Measurements from ENCODE around the gene CHCHD5.
A peak's percentile ranks its signal among the peaks of the same experiment; 100 is the strongest.

CHCHD5 gene

DNA sequence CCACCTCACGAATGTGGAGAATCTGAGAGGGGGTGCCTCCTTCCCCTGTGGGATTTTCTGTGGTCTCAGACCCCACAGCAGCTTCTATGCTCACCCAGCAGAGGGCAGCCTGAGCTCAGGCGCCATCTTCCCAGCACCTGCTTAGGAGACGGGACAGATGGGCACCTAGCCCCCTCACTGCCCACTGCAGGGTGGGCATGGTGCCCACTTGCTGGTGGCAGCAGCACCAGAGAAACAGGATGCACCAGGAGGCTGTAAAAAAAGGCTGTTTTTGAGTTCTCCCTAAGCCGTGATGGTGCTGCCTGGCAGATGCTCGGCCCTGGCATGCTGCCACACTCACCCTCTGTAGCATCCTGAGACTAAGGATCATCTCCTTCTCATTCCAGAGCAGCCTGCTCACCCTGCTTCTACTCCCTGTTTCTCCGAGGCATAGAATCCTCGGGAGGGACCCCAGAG is 42.2 kb downstream of the CHCHD5 start:
- peak; percentile 26 to 63 (median 44) for DNase-seq

DNA sequence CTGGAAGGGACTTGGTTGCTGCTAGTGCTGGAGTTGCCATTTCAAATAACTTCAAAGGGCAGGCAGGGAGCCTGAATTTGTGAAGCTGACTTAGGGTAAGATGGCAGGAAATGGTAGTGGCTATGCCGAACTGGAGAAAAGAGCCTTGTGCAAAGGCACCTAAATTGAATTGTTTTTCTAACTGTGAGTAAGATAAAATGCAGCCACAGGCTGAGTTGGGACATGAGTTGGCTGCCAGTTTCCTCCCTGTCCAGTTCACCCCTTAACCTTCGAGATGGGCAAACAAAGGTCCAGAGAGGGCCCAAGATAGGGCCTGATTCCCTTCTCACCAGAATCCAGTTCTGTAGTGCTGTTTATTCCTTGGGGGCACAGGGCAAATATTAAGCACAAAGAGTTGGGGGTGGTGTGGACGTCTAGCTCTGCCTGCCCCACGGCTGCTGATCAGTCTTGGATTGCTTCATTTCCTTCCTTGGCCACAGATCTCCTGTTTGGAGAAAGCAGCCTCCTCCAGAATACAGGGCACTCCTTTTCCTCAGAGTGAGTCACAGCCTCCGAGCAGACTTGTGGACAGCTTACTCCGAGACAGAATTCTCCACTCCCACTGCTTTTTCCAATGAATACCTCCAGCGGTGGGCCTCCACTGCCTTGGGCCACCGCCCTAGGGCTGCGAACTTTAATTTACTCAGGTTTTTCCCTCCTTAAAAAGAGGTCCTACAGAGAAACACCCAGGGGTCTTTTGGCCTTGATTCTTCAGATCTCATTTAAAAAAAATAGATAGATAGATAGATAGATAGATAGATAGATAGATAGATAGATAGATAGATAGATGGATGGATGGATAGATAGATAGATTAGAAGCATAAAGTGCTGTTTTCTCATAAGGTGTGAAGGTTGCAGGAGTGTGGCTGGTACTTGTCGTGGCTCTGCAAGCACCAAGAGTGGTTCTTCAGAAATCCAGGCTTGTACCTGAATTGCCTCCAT is 42.9 kb downstream of the CHCHD5 start:
- DNase-seq, result no peak

DNA sequence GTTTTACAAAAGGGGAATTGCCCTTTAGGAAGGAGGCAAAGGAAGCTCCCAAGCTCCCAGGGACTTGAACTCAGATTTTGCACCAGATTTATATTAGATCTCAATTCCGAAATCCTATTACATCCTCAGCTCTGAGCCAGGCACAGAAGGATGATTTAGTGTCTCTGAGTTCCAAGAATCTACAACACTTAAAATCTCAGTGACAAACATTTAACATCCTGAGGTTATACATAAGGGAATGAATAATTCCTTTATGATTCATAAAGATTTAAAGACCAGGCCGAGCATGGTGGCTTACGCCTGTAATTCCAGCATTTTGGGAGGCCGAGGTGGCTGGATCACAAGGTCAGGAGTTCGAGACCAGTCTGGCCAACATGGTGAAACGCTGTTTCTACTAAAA is 44.8 kb downstream of the CHCHD5 start:
- no peak for DNase-seq

DNA sequence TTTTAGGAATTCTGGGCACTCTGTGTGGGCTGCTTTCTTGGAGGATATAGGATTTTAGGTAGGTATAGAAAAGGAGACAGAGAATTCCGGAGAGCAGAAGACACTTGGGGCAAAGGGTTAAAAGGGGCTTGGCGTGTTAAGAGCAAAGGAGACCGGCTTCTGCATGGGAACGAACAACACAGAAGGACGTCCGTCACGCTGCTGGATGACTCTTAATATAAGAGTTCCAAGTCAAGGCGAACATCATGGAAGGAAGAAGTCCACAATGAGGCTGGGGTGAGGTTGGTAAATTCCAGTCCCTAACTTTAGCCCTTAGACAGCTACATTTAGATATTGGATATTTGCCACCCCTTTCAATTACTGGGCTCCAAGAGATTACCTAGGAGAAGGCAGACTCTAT is 45.4 kb downstream of the CHCHD5 start:
- DNase-seq, result no peak

DNA sequence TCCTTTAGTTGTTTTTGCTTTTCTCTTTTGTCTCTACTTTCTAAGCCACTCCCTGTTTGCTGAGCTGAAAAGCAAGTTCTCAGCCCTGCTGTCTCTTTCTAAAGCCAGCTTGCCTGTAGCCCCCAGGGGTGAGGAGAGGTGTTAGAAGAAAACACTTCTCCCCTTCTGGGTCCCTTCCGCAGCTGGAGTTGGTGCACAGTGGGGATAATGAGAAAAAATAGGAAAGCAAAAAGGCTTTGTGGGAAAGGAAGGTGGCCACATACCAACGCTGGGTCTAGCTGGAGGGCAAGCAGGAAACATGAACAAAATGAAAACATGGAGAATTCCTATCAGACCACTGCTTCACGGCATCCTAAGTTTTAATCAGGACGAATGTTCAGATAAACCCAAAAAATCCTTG is 45.9 kb downstream of the CHCHD5 start:
- no peak for DNase-seq

DNA sequence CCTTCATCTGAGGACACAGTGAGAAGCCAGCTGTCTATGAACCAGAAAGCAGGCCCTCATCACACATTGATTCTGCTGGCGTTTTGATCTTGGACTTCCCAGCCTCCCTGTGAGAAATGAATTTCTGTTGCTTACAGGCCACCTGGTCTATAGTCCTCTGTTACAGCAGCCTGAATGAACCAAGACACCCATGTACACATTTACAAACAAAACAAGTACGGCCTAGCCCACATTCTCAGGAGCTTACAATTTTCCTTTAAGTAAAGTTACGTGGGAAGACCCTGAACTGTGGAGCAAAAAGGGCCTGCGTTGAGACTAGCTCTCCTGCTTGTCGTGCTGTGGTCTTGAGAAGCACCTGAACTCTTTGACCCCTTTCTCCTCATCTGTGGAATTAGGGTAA is 49.3 kb downstream of the CHCHD5 start:
- DNase-seq, result no peak

DNA sequence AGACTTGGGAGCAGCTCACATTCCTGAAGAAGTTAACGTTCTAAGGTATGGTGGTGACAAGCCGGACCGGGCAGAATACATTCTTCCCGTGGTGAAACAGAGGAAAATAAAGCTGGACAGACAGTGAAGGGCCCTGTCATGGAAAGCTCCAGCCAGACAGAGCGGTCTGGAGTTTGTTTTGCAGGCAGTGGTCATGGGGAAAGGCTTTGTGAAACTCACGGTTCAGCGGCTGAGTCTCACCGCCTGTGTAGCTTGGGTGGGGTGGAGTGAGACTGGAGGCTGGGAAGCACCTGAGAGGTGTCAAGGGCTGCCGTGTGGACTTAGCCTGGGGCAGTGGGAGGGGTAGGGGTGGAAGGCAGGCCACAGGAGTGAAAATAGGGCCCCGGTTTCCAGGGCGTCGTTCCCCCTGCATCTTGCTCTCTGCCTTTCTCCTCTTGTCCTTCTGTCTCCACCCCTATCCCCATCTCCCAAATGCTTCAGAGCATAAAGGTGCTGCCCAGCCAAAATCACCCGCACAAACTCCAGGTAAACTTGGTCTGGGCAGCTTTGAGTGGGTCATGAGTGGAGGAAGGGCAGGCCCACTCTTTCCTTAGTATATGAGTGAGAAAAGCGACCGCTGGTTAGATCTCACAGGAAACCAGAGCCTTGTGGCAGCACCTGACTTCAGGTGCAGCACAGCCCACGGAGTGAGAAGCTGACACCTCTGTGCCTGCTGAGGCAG is 49.9 kb downstream of the CHCHD5 start:
- no peak for DNase-seq

DNA sequence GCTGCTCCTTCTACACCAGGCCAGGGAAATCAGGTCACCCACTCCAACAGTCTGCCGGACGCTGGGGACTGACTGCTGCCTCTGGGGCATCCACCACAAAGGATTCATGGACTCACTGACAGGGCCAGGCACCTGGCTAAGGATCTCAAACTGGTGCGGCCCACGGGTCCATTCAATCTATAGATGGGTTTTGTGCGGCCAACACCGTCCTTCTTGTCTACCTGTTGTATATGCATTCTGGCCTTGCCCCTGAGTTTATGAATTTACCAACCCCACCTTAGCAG is 50.4 kb downstream of the CHCHD5 start:
- peak in 1 of 4 experiments; percentile 7 for DNase-seq

DNA sequence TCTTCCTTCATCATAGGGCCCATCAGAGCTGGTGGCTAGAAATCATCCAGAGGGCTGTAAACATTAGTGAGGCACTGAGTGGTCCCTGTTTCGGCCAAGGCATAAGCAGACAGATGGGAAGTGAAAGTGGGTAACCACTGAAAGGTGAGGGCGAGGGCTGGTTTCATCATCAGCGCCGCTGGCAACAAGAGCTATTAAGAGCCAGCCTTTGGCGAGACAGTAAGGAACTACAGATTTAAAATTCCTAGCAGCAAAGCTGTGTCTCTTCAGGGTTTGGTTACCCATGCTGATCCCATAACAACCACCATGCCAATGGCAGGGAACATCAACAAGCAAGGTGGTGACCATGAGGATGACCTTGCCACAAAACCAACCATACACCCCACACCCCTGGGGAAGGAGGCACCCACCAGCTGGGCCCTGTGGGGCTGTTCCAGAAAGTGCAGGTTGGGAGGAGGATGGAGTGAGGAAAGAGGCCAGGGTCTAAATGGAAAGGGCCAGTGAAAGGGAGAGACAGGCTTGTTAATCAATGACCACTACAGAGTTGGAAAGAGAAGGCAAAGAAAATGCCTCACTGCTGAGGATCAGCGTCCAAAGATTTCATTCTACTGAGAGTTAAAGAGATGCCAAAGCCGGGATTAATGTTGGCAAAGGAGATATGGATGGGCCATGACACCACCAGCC is 52.3 kb downstream of the CHCHD5 start:
- no peak for DNase-seq

DNA sequence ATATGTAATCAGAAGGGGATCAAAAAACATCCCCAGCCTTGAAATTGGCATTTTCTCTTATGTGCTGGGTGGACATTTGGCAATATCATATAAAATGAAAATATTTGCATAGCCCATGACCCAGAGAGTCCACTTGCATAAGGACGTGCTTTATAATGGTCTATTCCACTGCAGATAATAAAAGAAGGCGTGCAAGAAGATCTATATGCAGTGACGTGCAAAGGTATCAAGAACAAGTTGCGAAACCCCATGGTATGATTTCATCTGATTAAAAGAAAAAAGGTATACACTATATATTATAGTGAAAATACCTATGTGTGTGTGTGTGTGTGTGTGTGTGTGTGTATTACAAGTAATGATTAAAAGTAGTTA is 52.9 kb downstream of the CHCHD5 start:
- DNase-seq, result no peak

All from activated naive CD4-positive, alpha-beta T cell (primary cell).